Astrocyte of the cerebellum (primary cell): ENCODE data around the gene PLPPR1.

Experiments used
- DNase-seq: peaks from one replicate; pipeline ENCODE4 v3.0.0-alpha.2; 2011; ENCODE audit warnings: low read depth
- H3K4me3 ChIP-seq: 2 replicates; pipeline ENCODE4 v1.5.1; 2011; ENCODE audit warnings: mild to moderate bottlenecking, low read depth, low read length, moderate library complexity
- in situ Hi-C: cut with HindIII; loops from 2 replicates; pipeline ENCODE4 v1.10.0; 2017; ENCODE audit warnings: low sequenced_read_pairs
- TF ChIP-seq, protein P1 (sequence below): IDR thresholded peaks from 2 replicates; pipeline ENCODE4 v1.5.1; 2012; ENCODE audit warnings: low read length, low read depth, moderate library complexity, mild to moderate bottlenecking; ENCODE audit errors: missing control alignments

The PLPPR1 gene

DNA sequence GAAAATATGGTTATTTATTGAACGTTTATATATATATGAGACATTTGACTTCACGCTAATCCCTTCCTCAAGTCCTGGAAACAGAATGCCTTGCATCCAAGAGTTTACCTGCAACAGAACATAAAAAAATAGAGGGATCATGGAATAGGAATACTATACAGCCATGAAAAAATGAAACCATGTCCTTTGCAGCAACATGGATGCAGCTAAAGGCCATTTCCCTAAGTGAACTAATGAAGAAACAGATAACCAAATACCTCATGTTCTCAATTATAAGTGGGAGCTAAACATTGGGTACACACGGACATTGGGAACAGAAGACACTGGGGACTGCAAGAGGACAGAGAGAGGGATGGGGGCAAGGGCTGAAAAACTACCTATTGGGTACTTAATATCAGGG lies 343.3 kb downstream of the PLPPR1 start:
- TF ChIP-seq, protein P1, sequence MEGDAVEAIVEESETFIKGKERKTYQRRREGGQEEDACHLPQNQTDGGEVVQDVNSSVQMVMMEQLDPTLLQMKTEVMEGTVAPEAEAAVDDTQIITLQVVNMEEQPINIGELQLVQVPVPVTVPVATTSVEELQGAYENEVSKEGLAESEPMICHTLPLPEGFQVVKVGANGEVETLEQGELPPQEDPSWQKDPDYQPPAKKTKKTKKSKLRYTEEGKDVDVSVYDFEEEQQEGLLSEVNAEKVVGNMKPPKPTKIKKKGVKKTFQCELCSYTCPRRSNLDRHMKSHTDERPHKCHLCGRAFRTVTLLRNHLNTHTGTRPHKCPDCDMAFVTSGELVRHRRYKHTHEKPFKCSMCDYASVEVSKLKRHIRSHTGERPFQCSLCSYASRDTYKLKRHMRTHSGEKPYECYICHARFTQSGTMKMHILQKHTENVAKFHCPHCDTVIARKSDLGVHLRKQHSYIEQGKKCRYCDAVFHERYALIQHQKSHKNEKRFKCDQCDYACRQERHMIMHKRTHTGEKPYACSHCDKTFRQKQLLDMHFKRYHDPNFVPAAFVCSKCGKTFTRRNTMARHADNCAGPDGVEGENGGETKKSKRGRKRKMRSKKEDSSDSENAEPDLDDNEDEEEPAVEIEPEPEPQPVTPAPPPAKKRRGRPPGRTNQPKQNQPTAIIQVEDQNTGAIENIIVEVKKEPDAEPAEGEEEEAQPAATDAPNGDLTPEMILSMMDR, result no peak
- DNase-seq, result no peak
- no peak overlapping the region for H3K4me3 ChIP-seq
- in situ Hi-C loops, result no loop called here

DNA sequence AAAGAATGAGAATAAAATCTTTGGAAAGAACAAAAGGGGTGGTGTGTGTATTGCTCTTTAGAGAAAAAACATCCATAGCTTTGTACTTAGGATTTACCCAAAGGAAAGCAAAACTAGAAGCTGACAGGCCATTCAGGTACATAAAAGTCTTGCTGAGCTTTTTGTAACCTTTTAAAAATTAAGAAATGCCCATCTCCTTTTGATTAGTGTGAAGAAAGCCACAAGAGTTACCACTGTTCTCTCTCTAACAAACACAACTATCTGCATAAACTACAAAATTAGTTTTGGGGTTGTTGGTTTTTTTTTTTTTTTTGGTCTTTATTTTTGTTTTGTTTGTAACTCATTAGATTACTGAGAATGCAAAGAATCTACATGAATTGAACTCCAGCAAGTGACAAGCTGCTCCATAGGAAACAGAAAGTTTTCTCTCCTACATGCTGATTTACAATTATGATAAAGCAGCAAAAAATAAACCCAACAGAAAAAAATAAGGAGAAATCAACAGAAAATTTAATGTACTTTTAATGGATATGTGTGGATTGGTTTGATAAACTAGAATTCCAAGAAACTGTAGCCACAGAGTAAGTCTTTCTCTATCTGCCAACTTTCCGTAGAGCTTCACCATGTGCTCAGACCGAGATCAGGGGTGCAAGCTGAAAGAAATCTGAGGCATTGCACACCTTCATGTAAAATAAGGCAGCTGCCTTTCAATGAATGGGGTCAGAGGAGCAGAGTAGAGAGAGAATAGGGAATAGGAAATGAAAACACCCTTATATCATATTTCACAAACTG lies 344.0 kb downstream of the PLPPR1 start:
- TF ChIP-seq, protein P1, result no peak
- DNase-seq, result no peak
- in situ Hi-C loops, result no loop called here

More for the DNA sequence above, 344.0 kb downstream of the PLPPR1 start:
- H3K4me3 ChIP-seq, result no peak overlapping the region
